ENCODE results near the gene WNT10A. TPM values are rescaled to one million over a fixed set of nuclear protein-coding genes. Genes with fewer than 3 reads are reported as not detected.

WNT10A gene
- total RNA-seq, 6 experiments from 2014 or later: 0.31 TPM; not detected in 5

DNA sequence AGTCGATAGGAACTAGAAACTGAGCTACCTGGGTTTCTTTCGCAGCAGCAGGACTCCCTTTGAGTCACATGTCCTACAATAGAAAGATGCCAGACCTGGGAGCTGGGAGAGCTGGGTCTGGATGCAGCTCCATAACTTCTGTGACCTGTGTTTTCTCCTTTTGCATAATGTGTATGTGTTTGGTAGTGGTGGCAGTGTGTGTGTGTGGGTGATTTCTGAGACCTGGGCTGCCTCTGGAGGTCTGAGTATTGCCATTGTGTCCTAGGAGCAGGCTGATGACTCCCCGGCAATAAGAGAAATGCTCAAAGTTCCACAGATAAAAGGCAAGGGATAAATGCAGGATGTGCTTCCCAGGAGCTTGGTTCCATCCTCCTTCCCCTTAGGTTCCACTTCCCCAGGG, 6.4 kb downstream of the WNT10A start:
- Histone ChIP-seq H3K4me1 (no peaks in the 10 kb centered on the region), H3K27me3 (peaks cover 0 to 10% of the 10 kb centered on the region in 2 donors), H3K27ac (no peak overlapping the region), H3K36me3 (no peaks in the 10 kb centered on the region), H3K9me3 (no peaks in the 10 kb centered on the region), H3K4me3 (no peak overlapping the region)
- ATAC-seq (no peak), DNase-seq (no peak)
- TF ChIP-seq POLR2A (IDR thresholded peaks at IDR 0.05): no peak
- TF ChIP-seq, protein P1, sequence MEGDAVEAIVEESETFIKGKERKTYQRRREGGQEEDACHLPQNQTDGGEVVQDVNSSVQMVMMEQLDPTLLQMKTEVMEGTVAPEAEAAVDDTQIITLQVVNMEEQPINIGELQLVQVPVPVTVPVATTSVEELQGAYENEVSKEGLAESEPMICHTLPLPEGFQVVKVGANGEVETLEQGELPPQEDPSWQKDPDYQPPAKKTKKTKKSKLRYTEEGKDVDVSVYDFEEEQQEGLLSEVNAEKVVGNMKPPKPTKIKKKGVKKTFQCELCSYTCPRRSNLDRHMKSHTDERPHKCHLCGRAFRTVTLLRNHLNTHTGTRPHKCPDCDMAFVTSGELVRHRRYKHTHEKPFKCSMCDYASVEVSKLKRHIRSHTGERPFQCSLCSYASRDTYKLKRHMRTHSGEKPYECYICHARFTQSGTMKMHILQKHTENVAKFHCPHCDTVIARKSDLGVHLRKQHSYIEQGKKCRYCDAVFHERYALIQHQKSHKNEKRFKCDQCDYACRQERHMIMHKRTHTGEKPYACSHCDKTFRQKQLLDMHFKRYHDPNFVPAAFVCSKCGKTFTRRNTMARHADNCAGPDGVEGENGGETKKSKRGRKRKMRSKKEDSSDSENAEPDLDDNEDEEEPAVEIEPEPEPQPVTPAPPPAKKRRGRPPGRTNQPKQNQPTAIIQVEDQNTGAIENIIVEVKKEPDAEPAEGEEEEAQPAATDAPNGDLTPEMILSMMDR (IDR thresholded peaks at IDR 0.05): no peak
- 40% methylated on average over 2 of the region's 3 CpGs for WGBS (ENCODE audit: insufficient coverage, low coverage, low lambda C conversion rate, missing lambda C conversion rate)
- intact Hi-C loops (cut with DNase I): no loop called here

GRCh38 chr2:218888341-218888740, 7.7 kb downstream of the WNT10A start:
- no peak for TF ChIP-seq POLR2A (IDR thresholded peaks at IDR 0.05)
- TF ChIP-seq, protein P1 (IDR thresholded peaks at IDR 0.05): no peak
- WGBS (ENCODE audit: insufficient coverage, low coverage, low lambda C conversion rate, missing lambda C conversion rate): no CpG with 5 or more reads among the region's 5 CpGs
- Histone ChIP-seq H3K4me1 (peaks cover 0 to 4% (median 0%) of the 10 kb centered on the region in 4 donors), H3K4me3 (no peak overlapping the region), H3K36me3 (no peaks in the 10 kb centered on the region), H3K27ac (no peak overlapping the region), H3K27me3 (no peaks in the 10 kb centered on the region), H3K9me3 (no peaks in the 10 kb centered on the region)
- DNase-seq (no peak), ATAC-seq (no peak)
- intact Hi-C loops (cut with DNase I): no loop called here

DNA sequence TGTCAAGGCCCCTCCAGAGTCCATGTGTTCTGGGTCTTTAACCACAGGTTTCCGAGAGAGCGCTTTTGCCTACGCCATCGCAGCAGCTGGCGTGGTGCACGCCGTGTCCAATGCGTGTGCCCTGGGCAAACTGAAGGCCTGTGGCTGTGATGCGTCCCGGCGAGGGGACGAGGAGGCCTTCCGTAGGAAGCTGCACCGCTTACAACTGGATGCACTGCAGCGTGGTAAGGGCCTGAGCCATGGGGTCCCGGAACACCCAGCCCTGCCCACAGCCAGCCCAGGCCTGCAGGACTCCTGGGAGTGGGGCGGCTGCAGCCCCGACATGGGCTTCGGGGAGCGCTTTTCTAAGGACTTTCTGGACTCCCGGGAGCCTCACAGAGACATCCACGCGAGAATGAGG, 9.3 kb downstream of the WNT10A start:
- TF ChIP-seq POLR2A (IDR thresholded peaks at IDR 0.05): no peak
- TF ChIP-seq, protein P1 (IDR thresholded peaks at IDR 0.05): no peak
- Histone ChIP-seq H3K9me3 (no peaks in the 10 kb centered on the region), H3K36me3 (no peaks in the 10 kb centered on the region), H3K27ac (no peak overlapping the region), H3K4me3 (no peak overlapping the region), H3K27me3 (peaks cover 0 to 14% of the 10 kb centered on the region in 2 donors), H3K4me1 (peaks cover 0 to 4% (median 0%) of the 10 kb centered on the region in 4 donors)
- DNase-seq (no peak), ATAC-seq (no peak)
- 87% methylated on average over 12 of the region's 23 CpGs for WGBS (ENCODE audit: insufficient coverage, low coverage, low lambda C conversion rate, missing lambda C conversion rate)
- intact Hi-C loops (cut with DNase I): no loop called here

DNA sequence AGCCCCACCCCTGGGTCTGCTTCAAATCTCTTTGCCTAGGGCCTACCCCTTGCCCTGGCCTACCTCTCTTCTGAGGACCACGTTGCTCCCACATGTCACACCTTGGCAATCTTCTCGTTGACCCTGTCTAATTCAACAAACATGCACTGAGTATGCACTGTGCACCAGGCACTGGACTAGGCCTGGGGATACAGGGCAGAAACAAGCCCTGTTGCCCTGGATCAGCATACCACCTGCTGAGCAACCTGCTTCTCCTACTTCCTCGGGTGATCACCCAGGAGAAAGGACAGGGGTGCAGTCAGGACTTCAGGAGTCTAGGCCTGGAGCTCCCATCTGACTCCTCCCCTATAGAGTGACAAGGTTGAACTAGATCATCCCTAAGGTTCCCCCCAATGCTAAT, 9.7 kb downstream of the WNT10A start:
- Histone ChIP-seq H3K9me3 (no peaks in the 10 kb centered on the region), H3K4me1 (peaks cover 0 to 4% (median 0%) of the 10 kb centered on the region in 4 donors), H3K27me3 (peaks cover 0 to 17% of the 10 kb centered on the region in 2 donors), H3K36me3 (no peaks in the 10 kb centered on the region), H3K27ac (no peak overlapping the region), H3K4me3 (no peak overlapping the region)
- TF ChIP-seq POLR2A (IDR thresholded peaks at IDR 0.05): no peak
- TF ChIP-seq, protein P1 (IDR thresholded peaks at IDR 0.05): no peak
- ATAC-seq (no peak), DNase-seq (no peak)
- intact Hi-C loops (cut with DNase I): no loop called here
- 53% methylated on average over 3 of the region's 3 CpGs for WGBS (ENCODE audit: insufficient coverage, low coverage, low lambda C conversion rate, missing lambda C conversion rate)
